Measurements from ENCODE around the gene CCDC63. TPM values are rescaled to one million over a fixed set of nuclear protein-coding genes. Genes with fewer than 3 reads are reported as not detected.

The CCDC63 gene
- polyA plus RNA-seq, 3 donors, result 0.22 TPM; not detected in 2

GRCh38 chr12:110937104-110937641 is 90.4 kb downstream of the CCDC63 start:
- Histone ChIP-seq H3K4me3 (replicated peaks in 1 of 3; ENCODE audit: low read depth in 2 of 3, low read length in 3 of 3) (no peak overlapping the region), H3K36me3 (replicated peaks in 1 of 2; ENCODE audit: control insufficient read depth in 1 of 2, insufficient read depth in 2 of 2, low read length in 2 of 2) (no peaks in the 10 kb centered on the region), H3K4me1 (ENCODE audit: control insufficient read depth in 1 of 2, insufficient read depth in 2 of 2, low read length in 2 of 2) (peaks cover 6 to 7% of the 10 kb centered on the region in 2 donors), H3K27ac (ENCODE audit: low read depth in 1 of 2, low read length in 2 of 2) (no peak overlapping the region), H3K9me3 (replicated peaks in 1 of 2; ENCODE audit: control insufficient read depth in 1 of 2, insufficient read depth in 1 of 2, low read length in 2 of 2) (no peaks in the 10 kb centered on the region), H3K9ac (ENCODE audit: insufficient read depth, low read length, poor library complexity, severe bottlenecking) (no peak overlapping the region), H2AFZ (ENCODE audit: insufficient read depth, low read depth, low read length, poor library complexity, severe bottlenecking) (no peak overlapping the region), H3K27me3 (ENCODE audit: control insufficient read depth in 2 of 2, insufficient read depth in 2 of 2, low read length in 2 of 2) (no peaks in the 10 kb centered on the region), H3K4me2 (replicated peaks; ENCODE audit: extremely low read depth, low read length, poor library complexity, severe bottlenecking) (no peak overlapping the region), H3K79me2 (ENCODE audit: insufficient read depth, low read length) (no peaks in the 10 kb centered on the region), H4K20me1 (ENCODE audit: insufficient read depth, low read length) (no peaks in the 10 kb centered on the region)
- H3K36me3 Mint-ChIP-seq, result no peaks in the 10 kb centered on the region
- under 1% methylated on average over 15 of the region's 21 CpGs for WGBS (ENCODE audit: insufficient coverage)
- peak; percentile 99 for TF ChIP-seq CTCF (IDR thresholded peaks at IDR 0.05)
- H3K9me3 Mint-ChIP-seq, result peaks cover 0 to 1% (median 0%) of the 10 kb centered on the region in 7 donors
- DNase-seq, result peak; percentile 32 to 52 (median 47)
- H3K4me1 Mint-ChIP-seq, result peaks cover 13% of the 10 kb centered on the region
- H3K27ac Mint-ChIP-seq, result no peak overlapping the region
- intact Hi-C loops (cut with micrococcal nuclease), result loop anchor here (5.0 kb wide), 2 partner anchors 360 to 375 kb away; no protein-coding TSS in a partner anchor
- H3K27me3 Mint-ChIP-seq (ENCODE audit: low read depth in 3 of 3), result peaks cover 7 to 17% (median 11%) of the 10 kb centered on the region in 3 donors
- peak overlapping the region in 1 of 2 donors; percentile 26 for H3K4me3 Mint-ChIP-seq

- Histone ChIP-seq H3K36me3 (replicated peaks in 1 of 2; ENCODE audit: control insufficient read depth in 1 of 2, insufficient read depth in 2 of 2, low read length in 2 of 2) (no peaks in the 10 kb centered on the region), H4K20me1 (ENCODE audit: insufficient read depth, low read length) (no peaks in the 10 kb centered on the region), H3K4me1 (ENCODE audit: control insufficient read depth in 1 of 2, insufficient read depth in 2 of 2, low read length in 2 of 2) (peaks cover 6 to 7% of the 10 kb centered on the region in 2 donors), H2AFZ (ENCODE audit: insufficient read depth, low read depth, low read length, poor library complexity, severe bottlenecking) (no peak overlapping the region), H3K27me3 (ENCODE audit: control insufficient read depth in 2 of 2, insufficient read depth in 2 of 2, low read length in 2 of 2) (no peaks in the 10 kb centered on the region), H3K79me2 (ENCODE audit: insufficient read depth, low read length) (no peaks in the 10 kb centered on the region), H3K9ac (ENCODE audit: insufficient read depth, low read length, poor library complexity, severe bottlenecking) (no peak overlapping the region), H3K9me3 (replicated peaks in 1 of 2; ENCODE audit: control insufficient read depth in 1 of 2, insufficient read depth in 1 of 2, low read length in 2 of 2) (peaks cover 0 to under 1% of the 10 kb centered on the region in 2 donors), H3K27ac (ENCODE audit: low read depth in 1 of 2, low read length in 2 of 2) (no peak overlapping the region), H3K4me2 (replicated peaks; ENCODE audit: extremely low read depth, low read length, poor library complexity, severe bottlenecking) (no peak overlapping the region), H3K4me3 (replicated peaks in 1 of 3; ENCODE audit: low read depth in 2 of 3, low read length in 3 of 3) (no peak overlapping the region)
- H3K27ac Mint-ChIP-seq, result no peak overlapping the region
- peaks cover 0 to 2% (median 0%) of the 10 kb centered on the region in 7 donors for H3K9me3 Mint-ChIP-seq
- DNase-seq, result no peak
- no peaks in the 10 kb centered on the region for H3K36me3 Mint-ChIP-seq
- H3K4me3 Mint-ChIP-seq, result peak overlapping the region in 1 of 2 donors; percentile 6
- peaks cover 10 to 17% (median 13%) of the 10 kb centered on the region in 3 donors for H3K27me3 Mint-ChIP-seq (ENCODE audit: low read depth in 3 of 3)
- intact Hi-C loops (cut with micrococcal nuclease), result no loop called here
- H3K4me1 Mint-ChIP-seq, result peaks cover 7% of the 10 kb centered on the region
- 100% methylated on average over 2 of the region's 4 CpGs for WGBS (ENCODE audit: insufficient coverage)
- no peak for TF ChIP-seq CTCF (IDR thresholded peaks at IDR 0.05)
These were observed 93.5 kb downstream of the CCDC63 start for GRCh38 chr12:110940296-110940695.

All from CD14-positive monocyte (primary cell).